Liver (tissue), 9 donors: Measurements from ENCODE around the gene PYGM. TPM values are rescaled to one million over a fixed set of nuclear protein-coding genes. Genes with fewer than 3 reads are reported as not detected.

ENCODE experiments used
- DNase-seq: peaks from one replicate; pipeline ENCODE4 v3.0.0-alpha.2; 2017; ENCODE audit warnings: low spot score
- H3K27ac ChIP-seq, 2 donors: one replicate each; pipeline ENCODE4 v1.7.0; 2013; ENCODE audit warnings: inconsistent platforms in 2 of 2, low read length in 2 of 2, control low read depth in 1 of 2, low read depth in 1 of 2, mild to moderate bottlenecking in 1 of 2
- H3K27me3 ChIP-seq, 4 donors: one replicate each; pipeline versions ENCODE4 v1.6.1 to v1.7.0; 2013; ENCODE audit warnings: low read length in 3 of 4, inconsistent platforms in 1 of 4, mild to moderate bottlenecking in 1 of 4, moderate library complexity in 1 of 4; ENCODE audit not compliant: control insufficient read depth in 4 of 4, insufficient read depth in 4 of 4
- H3K36me3 ChIP-seq, 4 donors: one replicate each; pipeline versions ENCODE4 v1.6.1 to v1.7.0; 2013; ENCODE audit warnings: low read length in 3 of 4, mild to moderate bottlenecking in 3 of 4, low read depth in 1 of 4, moderate library complexity in 1 of 4; ENCODE audit not compliant: control insufficient read depth in 4 of 4, insufficient read depth in 3 of 4
- H3K4me1 ChIP-seq, 4 donors: one replicate each; pipeline versions ENCODE4 v1.6.1 to v1.7.0; 2013; ENCODE audit warnings: low read length in 3 of 4, mild to moderate bottlenecking in 3 of 4, moderate library complexity in 1 of 4; ENCODE audit not compliant: control insufficient read depth in 4 of 4, insufficient read depth in 4 of 4
- H3K4me3 ChIP-seq, 3 donors: one replicate each; pipeline versions ENCODE4 v1.6.1 to v1.7.0; 2013; ENCODE audit warnings: low read length in 3 of 3, control low read depth in 1 of 3, low read depth in 1 of 3, mild to moderate bottlenecking in 1 of 3
- H3K9ac ChIP-seq, 2 donors: one replicate each; pipeline ENCODE4 v1.7.0; 2013; ENCODE audit warnings: low read length in 2 of 2, mild to moderate bottlenecking in 2 of 2, moderate library complexity in 2 of 2, control low read depth in 1 of 2, low read depth in 1 of 2
- H3K9me3 ChIP-seq, 4 donors: one replicate each; pipeline versions ENCODE4 v1.6.1 to v1.7.0; 2013; ENCODE audit warnings: low read length in 3 of 4; ENCODE audit not compliant: control insufficient read depth in 4 of 4
- ATF3 ChIP-seq: IDR thresholded peaks from 2 replicates; pipeline ENCODE4 v1.6.1; 2016; ENCODE audit warnings: antibody characterized with exemption
- CTCF ChIP-seq: fragments of 150-350 bp; IDR thresholded peaks from 2 replicates; pipeline ENCODE4 v1.5.1; 2017; ENCODE audit warnings: improper control_type of control experiment, low read depth, low read length; ENCODE audit not compliant: missing input control
- EGR1 ChIP-seq, 2 donors: IDR thresholded peaks; 2 replicates each; pipeline ENCODE4 v1.6.1; 2016 to 2018; ENCODE audit warnings: antibody characterized with exemption in 2 of 2, low read depth in 2 of 2
- FOXA1 ChIP-seq: IDR thresholded peaks from 2 replicates; pipeline ENCODE4 v1.6.1; 2016; ENCODE audit warnings: antibody characterized with exemption
- FOXA2 ChIP-seq: IDR thresholded peaks from 2 replicates; pipeline ENCODE4 v1.6.1; 2016; ENCODE audit warnings: antibody characterized with exemption
- GABPA ChIP-seq, 2 donors: IDR thresholded peaks in 1 of 2; conservative IDR thresholded peaks in 1 of 2; 2 replicates each; pipeline ENCODE4 v1.6.1; 2016; ENCODE audit warnings: antibody characterized with exemption in 2 of 2, mild to moderate bottlenecking in 1 of 2, moderate library complexity in 1 of 2
- HNF4A ChIP-seq, 2 donors: conservative IDR thresholded peaks; 2 replicates each; pipeline ENCODE4 v1.6.1; 2016; ENCODE audit warnings: antibody characterized with exemption in 2 of 2, mild to moderate bottlenecking in 2 of 2
- MAX ChIP-seq: IDR thresholded peaks from 2 replicates; pipeline ENCODE4 v1.6.1; 2016; ENCODE audit warnings: antibody characterized with exemption
- REST ChIP-seq: IDR thresholded peaks from 2 replicates; pipeline ENCODE4 v1.6.1; 2016; ENCODE audit warnings: antibody characterized with exemption, mild to moderate bottlenecking
- RXRA ChIP-seq, 2 donors: IDR thresholded peaks; 2 replicates each; pipeline ENCODE4 v1.6.1; 2017 to 2018; ENCODE audit warnings: antibody characterized with exemption in 2 of 2, mild to moderate bottlenecking in 1 of 2
- SP1 ChIP-seq: IDR thresholded peaks from 2 replicates; pipeline ENCODE4 v1.6.1; 2018; ENCODE audit warnings: antibody characterized with exemption, mild to moderate bottlenecking
- YY1 ChIP-seq: IDR thresholded peaks from 2 replicates; pipeline ENCODE4 v1.6.1; 2016; ENCODE audit warnings: antibody characterized with exemption, mild to moderate bottlenecking
- ZBTB33 ChIP-seq: IDR thresholded peaks from 2 replicates; pipeline ENCODE4 v1.6.1; 2016; ENCODE audit warnings: antibody characterized with exemption
- whole genome bisulfite sequencing: extraction: QIAGEN DNeasy Blood & Tissue Kit; methylation state at CpG from one replicate; pipeline ENCODE4 v1.1.7; 2013; 5-methylcytosine and 5-hydroxymethylcytosine counted together
- polyA plus RNA-seq, 2 donors: library from polyadenylated mRNA; stranded (reverse) in 1 of 2; unstranded in 1 of 2; fragments of 200-250 nt in 1 of 2; fragments of >200 nt in 1 of 2; fragmentation: Nextera tagmentation in 1 of 2; extraction: Ambion mirVana in 1 of 2; gene quantifications; one replicate each; pipeline versions ENCODE4 v1.2.1 to v1.2.3, GENCODE V29; 2013 to 2015
- total RNA-seq, 2 donors: library from RNA; depleted of rRNA; stranded (reverse); fragments of >200 nt; gene quantifications; one replicate each; pipeline ENCODE4 v1.2.3, GENCODE V29; 2014
- donor health status: healthy.
- donor health status: healthy.
- donor health status: healthy.
- donor health status: healthy.
- donor health status: healthy.

The PYGM gene
- total and polyA plus RNA-seq, 4 donors, result 0.23 to 1.3 (median 0.29) TPM

- TF ChIP-seq MAX, result no peak
- no peak for TF ChIP-seq HNF4A (conservative IDR thresholded peaks at IDR 0.05)
- TF ChIP-seq EGR1 (IDR thresholded peaks at IDR 0.05; ENCODE audit: low read depth in 2 of 2), result no peak
- TF ChIP-seq REST, result no peak
- no peak for TF ChIP-seq FOXA1
- TF ChIP-seq GABPA (IDR thresholded peaks at IDR 0.05 in 1 of 2, conservative IDR thresholded peaks at IDR 0.05 in 1 of 2), result no peak
- 21% methylated on average over 46 of the region's 46 CpGs for WGBS
- H3K4me3 ChIP-seq, result no peak overlapping the region
- no peaks in the 10 kb centered on the region for H3K36me3 ChIP-seq
- H3K9ac ChIP-seq, result no peak overlapping the region
- peaks cover 12 to 27% (median 16%) of the 10 kb centered on the region in 4 donors for H3K27me3 ChIP-seq
- DNase-seq, result no peak
- H3K27ac ChIP-seq, result no peak overlapping the region
- H3K4me1 ChIP-seq, result peaks cover 2 to 9% (median 5%) of the 10 kb centered on the region in 4 donors
- H3K9me3 ChIP-seq, result no peaks in the 10 kb centered on the region
Observed at GRCh38 chr11:64711138-64711955, 48.4 kb downstream of the PYGM start.

- 38% methylated on average over 13 of the region's 13 CpGs for WGBS
- no peak overlapping the region for H3K4me3 ChIP-seq
- DNase-seq, result no peak
Observed at GRCh38 chr11:64710418-64711137, 49.2 kb downstream of the PYGM start.

More at GRCh38 chr11:64710418-64711137, 49.2 kb downstream of the PYGM start:
- H3K36me3 ChIP-seq, result no peaks in the 10 kb centered on the region
- H3K9ac ChIP-seq, result no peak overlapping the region
- no peak for TF ChIP-seq YY1
- no peak for TF ChIP-seq ATF3
- TF ChIP-seq SP1, result no peak
- TF ChIP-seq CTCF, result no peak
- no peak for TF ChIP-seq GABPA (IDR thresholded peaks at IDR 0.05 in 1 of 2, conservative IDR thresholded peaks at IDR 0.05 in 1 of 2)
- no peak for TF ChIP-seq ZBTB33
- TF ChIP-seq FOXA2, result no peak
- TF ChIP-seq RXRA (IDR thresholded peaks at IDR 0.05), result no peak
- no peak for TF ChIP-seq REST
- no peak for TF ChIP-seq MAX
- TF ChIP-seq FOXA1, result no peak
- no peak for TF ChIP-seq EGR1 (IDR thresholded peaks at IDR 0.05; ENCODE audit: low read depth in 2 of 2)
- peaks cover 14 to 27% (median 15%) of the 10 kb centered on the region in 4 donors for H3K27me3 ChIP-seq
- peaks cover 2 to 9% (median 5%) of the 10 kb centered on the region in 4 donors for H3K4me1 ChIP-seq
- no peaks in the 10 kb centered on the region for H3K9me3 ChIP-seq
- no peak overlapping the region for H3K27ac ChIP-seq
